Thyroid gland (tissue), 4 donors: ENCODE results near the gene CLDN18.

Source experiments
- CTCF ChIP-seq, 6 experiments: fragments of 200-600 bp in 3 of 6; fragments of 450-650 bp in 3 of 6; sonication (generic) in 3 of 6; IDR thresholded peaks; one replicate each; pipeline ENCODE4 v1.5.1; 2016 to 2019; ENCODE audit warnings: antibody characterized with exemption in 6 of 6, mild to moderate bottlenecking in 2 of 6, inconsistent platforms in 1 of 6, moderate library complexity in 1 of 6
- POLR2A ChIP-seq, 2 donors: fragments of 450-650 bp; IDR thresholded peaks; one replicate each; pipeline ENCODE4 v1.6.1; 2017; ENCODE audit warnings: antibody characterized with exemption in 2 of 2, mild to moderate bottlenecking in 2 of 2, moderate library complexity in 1 of 2

GRCh38 chr3:138081371-138082084, 71.6 kb downstream of the CLDN18 start:
- TF ChIP-seq CTCF (IDR thresholded peaks at IDR 0.05) (no peak), POLR2A (IDR thresholded peaks at IDR 0.05) (no peak)
